Measurements from ENCODE around the gene TOP2B. TPM values are rescaled to one million over a fixed set of nuclear protein-coding genes. Genes with fewer than 3 reads are reported as not detected.

TOP2B gene
- total RNA-seq, 1 experiment from 2014 or later: 181 TPM

GRCh38 chr3:25648925-25649830, 15.5 kb downstream of the TOP2B start:
- TF ChIP-seq CTCF (conservative IDR thresholded peaks at IDR 0.05): no peak
- Histone ChIP-seq H3K18ac (ENCODE audit: insufficient read length, low read depth, low read length) (no peak overlapping the region), H3K9ac (ENCODE audit: extremely low read depth, insufficient read length, low read length) (no peak overlapping the region), H3K4me1 (ENCODE audit: insufficient read depth, low read length) (peaks cover 3% of the 10 kb centered on the region; the same call in 1 of the 2 replicates), H3T11ph (ENCODE audit: low read length) (no peak overlapping the region), H4K20me1 (ENCODE audit: control insufficient read depth, insufficient read depth, insufficient read length) (no peaks in the 10 kb centered on the region), H3K4ac (ENCODE audit: low read depth, low read length) (no peak overlapping the region), H3K23ac (ENCODE audit: insufficient read length, low read depth, low read length) (no peak overlapping the region), H3K27ac (ENCODE audit: insufficient read length, low read depth, low read length) (no peak overlapping the region), H2BK120ac (ENCODE audit: low read depth, low read length, poor library complexity, severe bottlenecking) (no peak overlapping the region), H3K14ac (ENCODE audit: insufficient read depth, low read length) (no peak overlapping the region), H2AFZ (ENCODE audit: low read length) (no peak overlapping the region), H3K23me2 (ENCODE audit: insufficient read length, low read depth, low read length, poor library complexity, severe bottlenecking) (no peaks in the 10 kb centered on the region), H2BK12ac (ENCODE audit: insufficient read length, low read depth, low read length) (no peak overlapping the region), H3K56ac (ENCODE audit: insufficient read length, low read depth, low read length) (no peak overlapping the region), H2BK20ac (ENCODE audit: low read depth, low read length, poor library complexity, severe bottlenecking) (no peak overlapping the region), H3K4me2 (ENCODE audit: insufficient read depth, insufficient read length, low read length) (no peak overlapping the region), H3K79me2 (ENCODE audit: insufficient read depth, low read length) (peaks cover 22% of the 10 kb centered on the region; the same call in 1 of the 2 replicates), H3K27me3 (ENCODE audit: insufficient read depth, low read length) (no peaks in the 10 kb centered on the region), H3K9me3 (ENCODE audit: control insufficient read depth, low read depth, low read length) (no peaks in the 10 kb centered on the region), H2BK15ac (ENCODE audit: low read depth, low read length) (no peak overlapping the region), H3K79me1 (ENCODE audit: insufficient read depth, low read depth, low read length, poor library complexity, severe bottlenecking) (peaks cover 3% of the 10 kb centered on the region), H4K91ac (ENCODE audit: insufficient read length, low read depth, low read length) (no peak overlapping the region), H2BK5ac (ENCODE audit: insufficient read length, low read length) (no peak overlapping the region), H2AK5ac (ENCODE audit: insufficient read length, low read length) (no peak overlapping the region), H4K5ac (ENCODE audit: insufficient read length, low read depth, low read length) (no peak overlapping the region), H4K8ac (replicated peaks; ENCODE audit: insufficient read length, low read depth, low read length) (no peak overlapping the region)
- WGBS (ENCODE audit: extremely low coverage, insufficient read length, low lambda C conversion rate): no CpG with 5 or more reads among the region's 1 CpG
- no peaks in the 10 kb centered on the region for H3K27me3 Mint-ChIP-seq (ENCODE audit: low read depth)
- no peak for DNase-seq
- H3K4me1 Mint-ChIP-seq: peaks cover 33 to 38% of the 10 kb centered on the region in 2 experiments
- no peak overlapping the region for H3K4me3 Mint-ChIP-seq
- peak overlapping the region in 1 of 3 experiments; percentile 1; a peak in 1 of 7 replicates for H3K27ac Mint-ChIP-seq
- H3K9me3 Mint-ChIP-seq: peaks cover 15 to 20% of the 10 kb centered on the region in 2 experiments
- peaks cover 22 to 48% (median 34%) of the 10 kb centered on the region in 3 experiments for H3K36me3 Mint-ChIP-seq (ENCODE audit: insufficient read depth in 1 of 3, low read depth in 3 of 3)
